ENCODE measurements around the gene NOL11. TPM values are rescaled to one million over a fixed set of nuclear protein-coding genes. Genes with fewer than 3 reads are reported as not detected.

The NOL11 gene
- polyA plus RNA-seq, 1 experiment: 47.4 TPM

- H3K27me3 ChIP-seq (ENCODE audit: control insufficient read depth, insufficient read depth, low read length): no peaks in the 10 kb centered on the region
- no peak overlapping the region for H3K4me3 ChIP-seq (ENCODE audit: low read depth, low read length)
- no peaks in the 10 kb centered on the region for H3K9me3 ChIP-seq (ENCODE audit: control insufficient read depth, insufficient read depth, low read length)
- TF ChIP-seq, protein P1, sequence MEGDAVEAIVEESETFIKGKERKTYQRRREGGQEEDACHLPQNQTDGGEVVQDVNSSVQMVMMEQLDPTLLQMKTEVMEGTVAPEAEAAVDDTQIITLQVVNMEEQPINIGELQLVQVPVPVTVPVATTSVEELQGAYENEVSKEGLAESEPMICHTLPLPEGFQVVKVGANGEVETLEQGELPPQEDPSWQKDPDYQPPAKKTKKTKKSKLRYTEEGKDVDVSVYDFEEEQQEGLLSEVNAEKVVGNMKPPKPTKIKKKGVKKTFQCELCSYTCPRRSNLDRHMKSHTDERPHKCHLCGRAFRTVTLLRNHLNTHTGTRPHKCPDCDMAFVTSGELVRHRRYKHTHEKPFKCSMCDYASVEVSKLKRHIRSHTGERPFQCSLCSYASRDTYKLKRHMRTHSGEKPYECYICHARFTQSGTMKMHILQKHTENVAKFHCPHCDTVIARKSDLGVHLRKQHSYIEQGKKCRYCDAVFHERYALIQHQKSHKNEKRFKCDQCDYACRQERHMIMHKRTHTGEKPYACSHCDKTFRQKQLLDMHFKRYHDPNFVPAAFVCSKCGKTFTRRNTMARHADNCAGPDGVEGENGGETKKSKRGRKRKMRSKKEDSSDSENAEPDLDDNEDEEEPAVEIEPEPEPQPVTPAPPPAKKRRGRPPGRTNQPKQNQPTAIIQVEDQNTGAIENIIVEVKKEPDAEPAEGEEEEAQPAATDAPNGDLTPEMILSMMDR (IDR thresholded peaks at IDR 0.05; ENCODE audit: low read depth, low read length): no peak
- no peak overlapping the region for H3K27ac ChIP-seq (ENCODE audit: low read depth, low read length)
- no peak for DNase-seq (ENCODE audit: low read depth, low spot score)
- CTCF ChIA-PET: no interaction called here
- POLR2A ChIA-PET: no interaction called here
These were observed 51.5 kb downstream of the NOL11 start for GRCh38 chr17:67769231-67769630.

GRCh38 chr17:67770539-67770938, 52.8 kb downstream of the NOL11 start:
- Histone ChIP-seq H3K4me3 (ENCODE audit: low read depth, low read length) (no peak overlapping the region), H3K27ac (ENCODE audit: low read depth, low read length) (no peak overlapping the region), H3K27me3 (ENCODE audit: control insufficient read depth, insufficient read depth, low read length) (no peaks in the 10 kb centered on the region), H3K9me3 (ENCODE audit: control insufficient read depth, insufficient read depth, low read length) (no peaks in the 10 kb centered on the region)
- no peak for DNase-seq (ENCODE audit: low read depth, low spot score)
- TF ChIP-seq, protein P1 (IDR thresholded peaks at IDR 0.05; ENCODE audit: low read depth, low read length): no peak
- ChIA-PET CTCF (no interaction called here), POLR2A (no interaction called here)

DNA sequence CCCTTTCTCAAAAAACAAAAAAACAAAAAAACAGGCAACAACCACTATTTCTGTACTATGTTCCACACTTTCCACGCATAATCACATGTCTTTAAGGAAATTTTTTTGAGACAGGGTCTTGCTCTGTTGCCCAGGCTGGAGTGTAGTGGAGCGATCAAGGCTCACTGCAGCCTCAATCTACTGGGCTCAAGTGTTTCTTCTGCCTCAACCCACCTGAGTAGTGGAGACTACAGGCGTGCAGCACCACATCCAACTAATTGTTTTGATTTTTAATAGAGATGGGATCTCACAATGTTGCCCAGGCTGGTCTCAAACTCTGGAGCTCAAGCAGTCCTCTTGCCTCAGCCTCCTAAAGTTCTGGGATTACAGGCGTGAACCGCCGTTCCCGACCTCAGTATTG, 54.9 kb downstream of the NOL11 start:
- no peak for DNase-seq (ENCODE audit: low read depth, low spot score)
- CTCF ChIA-PET: no interaction called here
- no peak overlapping the region for H3K4me3 ChIP-seq (ENCODE audit: low read depth, low read length)
- POLR2A ChIA-PET: no interaction called here
- no peaks in the 10 kb centered on the region for H3K9me3 ChIP-seq (ENCODE audit: control insufficient read depth, insufficient read depth, low read length)
- H3K27ac ChIP-seq (ENCODE audit: low read depth, low read length): no peak overlapping the region
- H3K27me3 ChIP-seq (ENCODE audit: control insufficient read depth, insufficient read depth, low read length): no peaks in the 10 kb centered on the region
- TF ChIP-seq, protein P1 (IDR thresholded peaks at IDR 0.05; ENCODE audit: low read depth, low read length): no peak

GRCh38 chr17:67773246-67773645, 55.5 kb downstream of the NOL11 start:
- H3K27me3 ChIP-seq (ENCODE audit: control insufficient read depth, insufficient read depth, low read length): no peaks in the 10 kb centered on the region
- CTCF ChIA-PET: no interaction called here
- TF ChIP-seq, protein P1 (IDR thresholded peaks at IDR 0.05; ENCODE audit: low read depth, low read length): no peak
- POLR2A ChIA-PET: no interaction called here
- H3K4me3 ChIP-seq (ENCODE audit: low read depth, low read length): no peak overlapping the region
- H3K27ac ChIP-seq (ENCODE audit: low read depth, low read length): no peak overlapping the region
- H3K9me3 ChIP-seq (ENCODE audit: control insufficient read depth, insufficient read depth, low read length): no peaks in the 10 kb centered on the region
- DNase-seq (ENCODE audit: low read depth, low spot score): no peak

DNA sequence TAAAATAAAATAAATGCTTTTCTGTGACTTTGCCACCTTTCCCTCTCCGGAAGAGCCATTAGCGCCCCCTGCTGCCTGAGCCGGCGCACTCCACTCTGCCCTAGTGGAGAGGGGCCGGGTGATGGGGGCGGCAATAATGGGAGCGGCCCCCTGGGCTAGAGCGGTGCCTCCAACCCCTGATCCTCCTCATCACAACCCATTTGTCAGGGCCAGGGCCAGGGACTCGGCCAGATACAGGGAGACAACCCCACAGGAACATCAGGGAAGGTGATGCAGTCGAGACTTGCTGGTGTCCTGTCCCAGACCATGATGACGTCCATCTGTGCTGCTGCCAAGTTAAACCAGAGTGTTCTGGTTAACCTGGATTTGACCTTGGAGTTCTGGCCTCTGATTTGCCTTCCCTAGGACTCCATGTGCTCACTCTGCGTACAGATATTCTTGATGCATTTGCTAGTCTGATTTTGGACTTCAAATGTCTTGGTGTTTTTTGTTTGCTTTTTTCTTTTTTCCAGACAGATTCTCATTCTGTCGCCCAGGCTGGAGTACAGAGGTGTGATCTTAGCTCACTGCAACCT, 61.4 kb downstream of the NOL11 start:
- Histone ChIP-seq H3K27me3 (ENCODE audit: control insufficient read depth, insufficient read depth, low read length) (no peaks in the 10 kb centered on the region), H3K4me3 (ENCODE audit: low read depth, low read length) (no peak overlapping the region), H3K9me3 (ENCODE audit: control insufficient read depth, insufficient read depth, low read length) (no peaks in the 10 kb centered on the region), H3K27ac (ENCODE audit: low read depth, low read length) (no peak overlapping the region)
- ChIA-PET CTCF (interaction anchor here (0.6 to 1.0 kb wide), 3 partner anchors 12 to 40 kb away, joined by 3 to 5 read pairs (median 3); no protein-coding TSS in a partner anchor), POLR2A (no interaction called here)
- TF ChIP-seq, protein P1 (IDR thresholded peaks at IDR 0.05; ENCODE audit: low read depth, low read length): peak; percentile 61
- no peak for DNase-seq (ENCODE audit: low read depth, low spot score)

Data from AG04450 (cell line).